ENCODE measurements around the gene FAH. TPM values are rescaled to one million over a fixed set of nuclear protein-coding genes. Genes with fewer than 3 reads are reported as not detected.

FAH gene
- total RNA-seq, 2 donors from 2014 or later: 11.9 to 14.2 TPM

DNA sequence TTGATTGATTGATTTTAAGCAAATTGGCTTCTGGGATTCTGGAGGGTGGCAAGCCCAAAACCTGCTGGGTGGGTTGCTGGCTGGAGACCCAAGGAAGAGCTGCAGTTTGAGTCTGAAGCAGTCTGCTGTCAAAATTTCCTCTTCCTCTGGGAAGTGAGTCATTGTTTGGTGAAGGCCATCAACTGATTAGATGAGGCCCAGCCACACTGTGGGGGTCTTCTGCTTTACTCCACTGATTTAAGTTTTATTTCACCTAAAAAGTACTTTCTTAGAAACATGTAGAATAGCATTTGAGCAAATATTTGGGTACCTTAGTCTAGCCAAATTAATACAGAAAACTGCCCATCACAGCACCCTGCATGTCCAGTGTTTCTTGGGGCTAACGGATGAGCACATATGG lies 33.8 kb downstream of the FAH start:
- Histone ChIP-seq H3K9ac (ENCODE audit: extremely low read depth, low read length, poor library complexity, severe bottlenecking) (no peak overlapping the region), H3K9me3 (ENCODE audit: control insufficient read depth, low read length) (peaks cover 6% of the 10 kb centered on the region), H3K4me1 (ENCODE audit: control insufficient read depth, insufficient read depth, low read length) (peaks cover 3% of the 10 kb centered on the region), H3K36me3 (ENCODE audit: control insufficient read depth, insufficient read depth, low read length) (peaks cover 7% of the 10 kb centered on the region), H3K4me3 (ENCODE audit: low read length) (no peak overlapping the region), H3K27ac (ENCODE audit: low read depth, low read length) (no peak overlapping the region), H3K27me3 (ENCODE audit: control insufficient read depth, insufficient read depth, low read length, poor library complexity, severe bottlenecking) (no peaks in the 10 kb centered on the region)
- TF ChIP-seq, protein P1, sequence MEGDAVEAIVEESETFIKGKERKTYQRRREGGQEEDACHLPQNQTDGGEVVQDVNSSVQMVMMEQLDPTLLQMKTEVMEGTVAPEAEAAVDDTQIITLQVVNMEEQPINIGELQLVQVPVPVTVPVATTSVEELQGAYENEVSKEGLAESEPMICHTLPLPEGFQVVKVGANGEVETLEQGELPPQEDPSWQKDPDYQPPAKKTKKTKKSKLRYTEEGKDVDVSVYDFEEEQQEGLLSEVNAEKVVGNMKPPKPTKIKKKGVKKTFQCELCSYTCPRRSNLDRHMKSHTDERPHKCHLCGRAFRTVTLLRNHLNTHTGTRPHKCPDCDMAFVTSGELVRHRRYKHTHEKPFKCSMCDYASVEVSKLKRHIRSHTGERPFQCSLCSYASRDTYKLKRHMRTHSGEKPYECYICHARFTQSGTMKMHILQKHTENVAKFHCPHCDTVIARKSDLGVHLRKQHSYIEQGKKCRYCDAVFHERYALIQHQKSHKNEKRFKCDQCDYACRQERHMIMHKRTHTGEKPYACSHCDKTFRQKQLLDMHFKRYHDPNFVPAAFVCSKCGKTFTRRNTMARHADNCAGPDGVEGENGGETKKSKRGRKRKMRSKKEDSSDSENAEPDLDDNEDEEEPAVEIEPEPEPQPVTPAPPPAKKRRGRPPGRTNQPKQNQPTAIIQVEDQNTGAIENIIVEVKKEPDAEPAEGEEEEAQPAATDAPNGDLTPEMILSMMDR (conservative IDR thresholded peaks at IDR 0.05): no peak
- Mint-ChIP-seq H3K9me3 (no peaks in the 10 kb centered on the region), H3K4me3 (no peak overlapping the region), H3K4me1 (peaks cover 4% of the 10 kb centered on the region), H3K27me3 (ENCODE audit: insufficient read depth) (no peaks in the 10 kb centered on the region), H3K27ac (no peak overlapping the region), H3K36me3 (ENCODE audit: low read depth) (peaks cover 11% of the 10 kb centered on the region)
- DNase-seq: no peak
- 94 to 100% methylated on average over 1 of the region's 1 CpG for WGBS, 2 experiments (ENCODE audit: insufficient coverage in 1 of 2, insufficient read length in 1 of 2)

DNA sequence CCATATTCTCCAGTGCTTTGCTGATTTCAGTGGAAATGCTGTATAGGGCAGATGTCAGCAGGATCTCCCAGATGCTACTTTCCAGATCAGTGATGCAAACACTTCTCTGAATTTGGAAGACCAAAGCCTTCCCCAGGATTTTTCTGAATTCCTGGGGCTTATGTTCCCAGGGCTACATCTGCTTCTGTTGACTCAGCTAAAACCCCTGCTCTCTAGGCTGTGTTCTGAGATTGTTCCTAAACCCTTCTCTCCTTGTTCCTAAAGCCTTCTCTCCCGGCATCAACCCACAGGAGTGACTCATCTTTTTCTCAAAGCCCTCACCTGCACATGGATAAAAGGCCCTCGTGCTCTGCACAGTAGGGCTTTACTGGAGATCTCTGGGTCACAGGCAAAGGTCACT lies 35.5 kb downstream of the FAH start:
- H3K27me3 ChIP-seq (ENCODE audit: control insufficient read depth, insufficient read depth, low read length, poor library complexity, severe bottlenecking): no peaks in the 10 kb centered on the region
- TF ChIP-seq, protein P1 (conservative IDR thresholded peaks at IDR 0.05): no peak
- peaks cover 3% of the 10 kb centered on the region for H3K4me1 ChIP-seq (ENCODE audit: control insufficient read depth, insufficient read depth, low read length)
- no peaks in the 10 kb centered on the region for H3K27me3 Mint-ChIP-seq (ENCODE audit: insufficient read depth)
- no peak overlapping the region for H3K4me3 Mint-ChIP-seq
- H3K4me3 ChIP-seq (ENCODE audit: low read length): no peak overlapping the region
- no peak overlapping the region for H3K9ac ChIP-seq (ENCODE audit: extremely low read depth, low read length, poor library complexity, severe bottlenecking)
- H3K36me3 ChIP-seq (ENCODE audit: control insufficient read depth, insufficient read depth, low read length): peaks cover 7% of the 10 kb centered on the region
- peaks cover 6% of the 10 kb centered on the region for H3K9me3 ChIP-seq (ENCODE audit: control insufficient read depth, low read length)
- no peaks in the 10 kb centered on the region for H3K9me3 Mint-ChIP-seq
- DNase-seq: no peak
- 32 to 62% methylated on average over 2 of the region's 2 CpGs for WGBS, 2 experiments (ENCODE audit: insufficient coverage in 1 of 2, insufficient read length in 1 of 2)
- peaks cover 7% of the 10 kb centered on the region for H3K4me1 Mint-ChIP-seq
- no peak overlapping the region for H3K27ac Mint-ChIP-seq
- peaks cover 11% of the 10 kb centered on the region for H3K36me3 Mint-ChIP-seq (ENCODE audit: low read depth)
- H3K27ac ChIP-seq (ENCODE audit: low read depth, low read length): no peak overlapping the region

DNA sequence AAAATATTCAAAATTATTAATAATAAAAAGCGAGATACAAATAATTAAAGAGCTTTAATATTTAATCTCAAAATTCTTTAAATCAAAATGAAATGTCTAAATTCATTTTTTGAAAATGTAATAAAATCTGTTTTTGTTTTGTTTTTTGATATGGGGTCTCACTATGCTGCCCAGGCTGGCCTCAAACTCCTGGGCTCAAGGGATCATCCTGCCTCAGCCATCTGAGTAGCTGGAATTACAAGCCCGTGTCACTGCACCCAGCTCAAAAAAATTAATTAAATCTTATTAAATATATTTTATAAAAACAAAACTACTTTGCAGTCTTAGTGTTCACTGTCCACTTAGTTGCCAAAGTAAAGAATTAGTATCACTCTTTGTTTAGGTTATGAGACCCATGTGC lies 38.4 kb downstream of the FAH start:
- Mint-ChIP-seq H3K36me3 (ENCODE audit: low read depth) (peaks cover 4% of the 10 kb centered on the region), H3K4me1 (peaks cover 10% of the 10 kb centered on the region), H3K4me3 (no peak overlapping the region), H3K9me3 (no peaks in the 10 kb centered on the region), H3K27ac (no peak overlapping the region), H3K27me3 (ENCODE audit: insufficient read depth) (no peaks in the 10 kb centered on the region)
- DNase-seq: no peak
- no peak overlapping the region for H3K4me3 ChIP-seq (ENCODE audit: low read length)
- no peak overlapping the region for H3K9ac ChIP-seq (ENCODE audit: extremely low read depth, low read length, poor library complexity, severe bottlenecking)
- H3K27ac ChIP-seq (ENCODE audit: low read depth, low read length): no peak overlapping the region
- 88% methylated on average over 1 of the region's 2 CpGs; no CpG with 5 or more reads in 1 of the 2 experiments for WGBS, 2 experiments (ENCODE audit: insufficient coverage in 1 of 2, insufficient read length in 1 of 2)
- H3K4me1 ChIP-seq (ENCODE audit: control insufficient read depth, insufficient read depth, low read length): peaks cover 6% of the 10 kb centered on the region
- H3K27me3 ChIP-seq (ENCODE audit: control insufficient read depth, insufficient read depth, low read length, poor library complexity, severe bottlenecking): no peaks in the 10 kb centered on the region
- H3K9me3 ChIP-seq (ENCODE audit: control insufficient read depth, low read length): no peaks in the 10 kb centered on the region
- TF ChIP-seq, protein P1 (conservative IDR thresholded peaks at IDR 0.05): no peak
- H3K36me3 ChIP-seq (ENCODE audit: control insufficient read depth, insufficient read depth, low read length): peaks cover 7% of the 10 kb centered on the region

All from endodermal cell (in vitro differentiated cells).